OCI-LY7 (cell line): Measurements from ENCODE around the gene BMPER. TPM values are rescaled to one million over a fixed set of nuclear protein-coding genes. Genes with fewer than 3 reads are reported as not detected.

Experiments used
- BruUV-seq: library from RNA; stranded (reverse); fragments of 400-500 nt; replicated peaks from 2 replicates; lab custom pipeline; 2021; lab: Mats Ljungman, UMichigan
- CTCF ChIA-PET: fragments of 300-600 bp; sonication (Branson Sonifier 250); formaldehyde crosslinking; loops from one replicate; lab custom pipeline; 2022; ENCODE audit warnings: antibody characterized with exemption; ENCODE audit not compliant: unreplicated experiment; lab: Charles Lee
- POLR2A ChIA-PET: fragments of 300-600 bp; sonication (Branson Sonifier 250); formaldehyde crosslinking; loops from one replicate; lab custom pipeline; 2022; ENCODE audit warnings: antibody characterized with exemption; lab: Charles Lee
- DNase-seq: peaks from one replicate; pipeline ENCODE4 v3.0.0-alpha.2; 2015; ENCODE audit warnings: low spot score
- H2AFZ ChIP-seq: fragments of 200-600 bp; sonication (generic), shearing (Covaris generic); 2 replicates; pipeline ENCODE4 v1.6.1; 2014; ENCODE audit warnings: mild to moderate bottlenecking, antibody characterized with exemption, low read length, moderate library complexity
- H3K27ac ChIP-seq: fragments of 200-600 bp; sonication (generic); 2 replicates; pipeline ENCODE4 v1.5.1; 2014; ENCODE audit warnings: mixed run types, low read depth, mild to moderate bottlenecking, moderate library complexity, low read length, inconsistent platforms; ENCODE audit not compliant: poor library complexity, severe bottlenecking
- H3K36me3 ChIP-seq: fragments of 200-600 bp; sonication (generic); 2 replicates; pipeline ENCODE4 v1.6.1; 2014; ENCODE audit warnings: mild to moderate bottlenecking, antibody characterized with exemption, low read length, moderate library complexity, mixed read lengths; ENCODE audit not compliant: insufficient read depth
- H3K4me1 ChIP-seq: fragments of 200-600 bp; sonication (generic); 2 replicates; pipeline ENCODE4 v1.5.1; 2014; ENCODE audit warnings: mild to moderate bottlenecking, low read length; ENCODE audit not compliant: insufficient read depth, poor library complexity, severe bottlenecking
- H3K4me2 ChIP-seq: fragments of 200-600 bp; sonication (generic); 2 replicates; pipeline ENCODE4 v1.6.1; 2014; ENCODE audit warnings: mild to moderate bottlenecking, low read length
- H3K4me3 ChIP-seq: fragments of 200-600 bp; sonication (generic); 2 replicates; pipeline ENCODE4 v1.5.1; 2014; ENCODE audit warnings: mild to moderate bottlenecking, low read depth, low read length; ENCODE audit not compliant: poor library complexity, severe bottlenecking
- H3K79me2 ChIP-seq: fragments of 200-600 bp; sonication (generic); 2 replicates; pipeline ENCODE4 v1.6.1; 2016; ENCODE audit warnings: low read depth, mild to moderate bottlenecking, low read length, moderate library complexity, mixed read lengths; ENCODE audit not compliant: insufficient read depth
- H3K9me2 ChIP-seq: fragments of 200-600 bp; sonication (generic); 2 replicates; pipeline ENCODE4 v1.6.1; 2016; ENCODE audit warnings: mild to moderate bottlenecking, low read length, mixed read lengths; ENCODE audit not compliant: insufficient read depth
- H3K9me3 ChIP-seq: fragments of 200-600 bp; sonication (generic); 2 replicates; pipeline ENCODE4 v1.6.1; 2014; ENCODE audit warnings: mild to moderate bottlenecking, mixed run types, low read length, mixed read lengths
- H4K20me1 ChIP-seq: fragments of 200-600 bp; sonication (generic); 2 replicates; pipeline ENCODE4 v1.6.1; 2014; ENCODE audit warnings: mild to moderate bottlenecking, antibody characterized with exemption, low read length, moderate library complexity, mixed read lengths; ENCODE audit not compliant: insufficient read depth
- EZH2phosphoT487 ChIP-seq: fragments of 200-600 bp; sonication (generic); IDR thresholded peaks from 2 replicates; pipeline ENCODE4 v1.6.1; 2018; ENCODE audit warnings: low read depth, borderline replicate concordance, mild to moderate bottlenecking, mixed run types, antibody characterized with exemption, low read length, moderate library complexity, mixed read lengths
- intact Hi-C: fragments of 100-400 bp; cut with micrococcal nuclease; formaldehyde crosslinking; loops from one replicate; pipeline ENCODE4 v1.10.0; 2022; ENCODE audit not compliant: unreplicated experiment
- total RNA-seq, 2 experiments: library from RNA; depleted of rRNA in 1 of 2; stranded (reverse); fragments of >200 nt in 1 of 2; shearing (Covaris generic) in 1 of 2; gene quantifications; 2 replicates each; pipeline ENCODE4 v1.2.3, GENCODE V29; 2014 to 2022
- TF ChIP-seq, protein P1 (sequence below): fragments of 200-600 bp; sonication (generic); conservative IDR thresholded peaks from 2 replicates; pipeline ENCODE4 v1.5.1; 2014; ENCODE audit warnings: mild to moderate bottlenecking, antibody characterized with exemption, low read length, moderate library complexity, mixed read lengths

Gene BMPER
- total RNA-seq, 2 experiments from 2014 or later, result not detected

DNA sequence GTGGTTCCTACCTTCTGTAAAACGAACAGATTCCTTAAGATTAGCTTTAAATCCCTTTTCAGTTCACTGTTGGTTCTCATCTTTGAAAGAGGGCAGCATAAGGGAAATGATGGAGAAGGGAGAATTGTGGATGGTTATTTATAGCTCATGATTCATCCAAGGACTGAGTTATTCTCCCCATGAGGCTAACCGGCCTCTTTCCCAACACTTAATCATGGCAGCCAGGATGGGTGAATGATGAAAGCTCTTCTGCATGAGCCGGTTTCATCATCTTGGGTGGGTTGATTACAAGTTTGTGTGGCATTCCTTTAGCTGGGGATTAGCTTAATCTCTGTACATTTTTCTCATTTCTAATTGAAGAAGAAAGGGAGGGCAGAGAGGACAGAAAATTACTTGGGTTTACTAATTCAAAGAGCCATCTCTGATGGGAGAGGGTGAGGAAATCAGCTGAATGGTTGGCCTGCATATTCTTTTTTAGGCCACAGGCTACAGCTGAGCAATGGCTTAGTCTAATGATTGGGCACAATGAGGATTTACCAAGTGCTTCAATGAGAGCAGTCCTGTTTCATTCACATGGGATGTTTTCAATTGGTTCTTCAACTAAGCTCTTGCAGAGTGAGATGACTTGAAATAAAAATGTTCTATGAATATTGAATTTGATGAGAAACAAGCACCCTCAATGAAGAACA, 250.0 kb downstream of the BMPER start:
- H3K36me3 ChIP-seq, result no peaks in the 10 kb centered on the region
- no peak overlapping the region for H3K27ac ChIP-seq
- no TSS peak for BruUV-seq
- intact Hi-C loops, result no loop called here
- H3K79me2 ChIP-seq, result no peaks in the 10 kb centered on the region
- ChIA-PET CTCF (no interaction called here), POLR2A (interaction anchor here (1.2 kb wide), 1 partner anchor 9 kb away, joined by 3 read pairs; no protein-coding TSS in a partner anchor)
- no peaks in the 10 kb centered on the region for H3K9me3 ChIP-seq
- H3K4me1 ChIP-seq, result no peaks in the 10 kb centered on the region
- no peak overlapping the region for H2AFZ ChIP-seq
- H3K4me3 ChIP-seq, result no peak overlapping the region
- TF ChIP-seq, protein P1, sequence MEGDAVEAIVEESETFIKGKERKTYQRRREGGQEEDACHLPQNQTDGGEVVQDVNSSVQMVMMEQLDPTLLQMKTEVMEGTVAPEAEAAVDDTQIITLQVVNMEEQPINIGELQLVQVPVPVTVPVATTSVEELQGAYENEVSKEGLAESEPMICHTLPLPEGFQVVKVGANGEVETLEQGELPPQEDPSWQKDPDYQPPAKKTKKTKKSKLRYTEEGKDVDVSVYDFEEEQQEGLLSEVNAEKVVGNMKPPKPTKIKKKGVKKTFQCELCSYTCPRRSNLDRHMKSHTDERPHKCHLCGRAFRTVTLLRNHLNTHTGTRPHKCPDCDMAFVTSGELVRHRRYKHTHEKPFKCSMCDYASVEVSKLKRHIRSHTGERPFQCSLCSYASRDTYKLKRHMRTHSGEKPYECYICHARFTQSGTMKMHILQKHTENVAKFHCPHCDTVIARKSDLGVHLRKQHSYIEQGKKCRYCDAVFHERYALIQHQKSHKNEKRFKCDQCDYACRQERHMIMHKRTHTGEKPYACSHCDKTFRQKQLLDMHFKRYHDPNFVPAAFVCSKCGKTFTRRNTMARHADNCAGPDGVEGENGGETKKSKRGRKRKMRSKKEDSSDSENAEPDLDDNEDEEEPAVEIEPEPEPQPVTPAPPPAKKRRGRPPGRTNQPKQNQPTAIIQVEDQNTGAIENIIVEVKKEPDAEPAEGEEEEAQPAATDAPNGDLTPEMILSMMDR, result no peak
- TF ChIP-seq EZH2phosphoT487, result no peak
- no peak for DNase-seq
- H3K4me2 ChIP-seq, result no peak overlapping the region
- H3K9me2 ChIP-seq, result no peaks in the 10 kb centered on the region
- no peaks in the 10 kb centered on the region for H4K20me1 ChIP-seq

DNA sequence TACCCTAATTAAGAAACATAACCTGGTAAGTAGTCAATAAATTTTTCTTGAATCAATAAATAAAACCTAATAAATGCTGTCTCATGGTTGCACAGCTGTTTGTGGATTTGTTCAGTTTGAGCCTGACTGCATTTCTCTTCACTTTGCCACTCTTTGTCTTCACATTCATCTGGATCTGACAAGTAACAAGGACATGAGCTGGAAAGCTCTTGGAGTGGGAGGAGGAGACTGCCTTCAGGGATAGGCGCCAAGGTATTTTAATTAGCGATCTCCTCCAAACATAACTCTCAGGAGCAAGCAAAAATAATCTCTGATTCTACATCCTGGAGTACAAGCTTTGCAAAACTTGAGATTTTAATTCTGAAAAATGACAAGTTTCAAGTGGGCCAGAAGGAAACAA, 251.0 kb downstream of the BMPER start:
- no peaks in the 10 kb centered on the region for H3K36me3 ChIP-seq
- intact Hi-C loops, result no loop called here
- no peaks in the 10 kb centered on the region for H4K20me1 ChIP-seq
- CTCF ChIA-PET, result no interaction called here
- POLR2A ChIA-PET, result interaction anchor here (1.2 kb wide), 1 partner anchor 10 kb away, joined by 3 read pairs; no protein-coding TSS in a partner anchor
- H3K9me2 ChIP-seq, result no peaks in the 10 kb centered on the region
- TF ChIP-seq EZH2phosphoT487, result no peak
- TF ChIP-seq, protein P1, result no peak
- no peak for DNase-seq
- no peak overlapping the region for H3K27ac ChIP-seq
- no peak overlapping the region for H3K4me2 ChIP-seq
- BruUV-seq, result no TSS peak
- H3K9me3 ChIP-seq, result no peaks in the 10 kb centered on the region
- no peak overlapping the region for H3K4me3 ChIP-seq
- H3K79me2 ChIP-seq, result no peaks in the 10 kb centered on the region
- no peaks in the 10 kb centered on the region for H3K4me1 ChIP-seq
- no peak overlapping the region for H2AFZ ChIP-seq

DNA sequence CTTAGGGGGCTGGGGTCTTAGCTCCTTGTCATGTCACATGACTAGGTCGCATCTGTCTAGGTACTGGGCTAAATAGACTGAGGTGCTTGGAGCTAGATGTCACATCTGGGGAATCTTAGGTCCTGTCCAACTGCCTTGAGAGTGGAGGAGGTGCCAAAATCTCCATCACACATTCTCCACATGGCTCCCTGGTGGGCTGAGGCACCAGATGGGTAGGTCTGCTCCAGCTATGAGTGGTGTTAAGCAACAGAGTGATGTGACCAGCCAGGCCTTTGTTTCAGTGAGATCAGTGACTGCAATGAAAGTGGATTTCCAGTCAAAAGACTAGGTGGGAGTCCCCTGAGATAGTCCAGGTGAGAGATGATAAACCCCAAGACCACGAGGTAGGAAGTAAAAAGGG, 251.8 kb downstream of the BMPER start:
- TF ChIP-seq EZH2phosphoT487, result no peak
- TF ChIP-seq, protein P1, result no peak
- no peaks in the 10 kb centered on the region for H3K79me2 ChIP-seq
- ChIA-PET CTCF (no interaction called here), POLR2A (no interaction called here)
- no peak overlapping the region for H3K4me3 ChIP-seq
- H3K36me3 ChIP-seq, result no peaks in the 10 kb centered on the region
- no peaks in the 10 kb centered on the region for H3K9me3 ChIP-seq
- intact Hi-C loops, result no loop called here
- no peak overlapping the region for H2AFZ ChIP-seq
- no peaks in the 10 kb centered on the region for H3K4me1 ChIP-seq
- H4K20me1 ChIP-seq, result no peaks in the 10 kb centered on the region
- no peak overlapping the region for H3K4me2 ChIP-seq
- no peak for DNase-seq
- no peaks in the 10 kb centered on the region for H3K9me2 ChIP-seq
- BruUV-seq, result no TSS peak
- no peak overlapping the region for H3K27ac ChIP-seq
